Stimulated activated naive CD8-positive, alpha-beta T cell treated with anti-CD3 and anti-CD28 coated beads, Interleukin-15, amount 100 ng/mL, for 72 hours (primary cell): ENCODE data around the gene TM7SF2.

ENCODE experiments used
- ATAC-seq: fragments of 150-1000 bp; cut with Tn5 transposase; 2 replicates; pipeline ENCODE4 v1.10.0; 2021; ENCODE audit warnings: mild to moderate bottlenecking, moderate library complexity
- DNase-seq, 2 donors: peaks; one replicate each; pipeline ENCODE4 v3.0.0; 2021 to 2022
- H3K27ac Mint-ChIP-seq, 2 donors: one replicate each; pipeline ENCODE4 v1.8.0; 2022; ENCODE audit warnings: mild to moderate bottlenecking in 2 of 2, mixed read lengths in 2 of 2, moderate library complexity in 2 of 2
- H3K27me3 Mint-ChIP-seq: one replicate; pipeline ENCODE4 v1.8.0; 2022; ENCODE audit warnings: mixed read lengths
- H3K4me1 Mint-ChIP-seq: one replicate; pipeline ENCODE4 v1.8.0; 2022; ENCODE audit warnings: mild to moderate bottlenecking, mixed read lengths
- H3K4me3 Mint-ChIP-seq, 2 donors: one replicate each; pipeline ENCODE4 v1.8.0; 2022; ENCODE audit warnings: mild to moderate bottlenecking in 2 of 2, mixed read lengths in 2 of 2, moderate library complexity in 1 of 2
- H3K9me3 Mint-ChIP-seq, 2 donors: one replicate each; pipeline ENCODE4 v1.8.0; 2022; ENCODE audit warnings: mixed read lengths in 2 of 2

Gene TM7SF2

GRCh38 chr11:65128182-65129145 lies 16.8 kb downstream of the TM7SF2 start:
- Mint-ChIP-seq H3K27ac (peak overlapping the region in 1 of 2 donors; percentile 85), H3K4me3 (no peak overlapping the region), H3K27me3 (no peaks in the 10 kb centered on the region), H3K4me1 (peaks cover 55% of the 10 kb centered on the region), H3K9me3 (no peaks in the 10 kb centered on the region)
- ATAC-seq: no peak
- no peak for DNase-seq

GRCh38 chr11:65129649-65130441 lies 18.2 kb downstream of the TM7SF2 start:
- DNase-seq (no peak), ATAC-seq (no peak)
- H3K4me3 Mint-ChIP-seq: no peak overlapping the region
- peaks cover 49% of the 10 kb centered on the region for H3K4me1 Mint-ChIP-seq
- no peaks in the 10 kb centered on the region for H3K9me3 Mint-ChIP-seq
- no peaks in the 10 kb centered on the region for H3K27me3 Mint-ChIP-seq
- H3K27ac Mint-ChIP-seq: peak overlapping the region in 1 of 2 donors; percentile 71

GRCh38 chr11:65130631-65131416 lies 19.2 kb downstream of the TM7SF2 start:
- ATAC-seq (no peak), DNase-seq (no peak)
- peak overlapping the region in 1 of 2 donors; percentile 8 for H3K27ac Mint-ChIP-seq
- no peak overlapping the region for H3K4me3 Mint-ChIP-seq
- H3K27me3 Mint-ChIP-seq: no peaks in the 10 kb centered on the region
- H3K4me1 Mint-ChIP-seq: peaks cover 49% of the 10 kb centered on the region
- H3K9me3 Mint-ChIP-seq: no peaks in the 10 kb centered on the region

- H3K4me1 Mint-ChIP-seq: peaks cover 51% of the 10 kb centered on the region
- no peaks in the 10 kb centered on the region for H3K9me3 Mint-ChIP-seq
- no peak for ATAC-seq
- no peak for DNase-seq
- H3K4me3 Mint-ChIP-seq: no peak overlapping the region
- no peak overlapping the region for H3K27ac Mint-ChIP-seq
- no peaks in the 10 kb centered on the region for H3K27me3 Mint-ChIP-seq
These were observed 19.7 kb downstream of the TM7SF2 start for GRCh38 chr11:65131417-65131776.

- Mint-ChIP-seq H3K9me3 (no peaks in the 10 kb centered on the region), H3K4me1 (peaks cover 51% of the 10 kb centered on the region), H3K27me3 (no peaks in the 10 kb centered on the region), H3K27ac (peak overlapping the region in 1 of 2 donors; percentile 45), H3K4me3 (peak overlapping the region in 1 of 2 donors; percentile 24)
- no peak for DNase-seq
- no peak for ATAC-seq
These were observed 20.2 kb downstream of the TM7SF2 start for GRCh38 chr11:65131895-65132237.

- H3K4me3 Mint-ChIP-seq: peak overlapping the region; percentile 92 to 100
- H3K4me1 Mint-ChIP-seq: peaks cover 53% of the 10 kb centered on the region
- no peak for DNase-seq
- peak overlapping the region; percentile 45 to 99 for H3K27ac Mint-ChIP-seq
- no peaks in the 10 kb centered on the region for H3K27me3 Mint-ChIP-seq
- H3K9me3 Mint-ChIP-seq: no peaks in the 10 kb centered on the region
- no peak for ATAC-seq
These were observed 20.7 kb downstream of the TM7SF2 start for GRCh38 chr11:65132238-65132987.

GRCh38 chr11:65132988-65133700 lies 21.5 kb downstream of the TM7SF2 start:
- Mint-ChIP-seq H3K9me3 (no peaks in the 10 kb centered on the region), H3K4me1 (peaks cover 56% of the 10 kb centered on the region), H3K4me3 (peak overlapping the region; percentile 92 to 100), H3K27me3 (no peaks in the 10 kb centered on the region), H3K27ac (peak overlapping the region; percentile 99 to 100)
- DNase-seq (peak in 1 of 2 donors; percentile 51), ATAC-seq (no peak)

GRCh38 chr11:65133724-65134123 lies 22.1 kb downstream of the TM7SF2 start:
- Mint-ChIP-seq H3K4me1 (peaks cover 56% of the 10 kb centered on the region), H3K27ac (peak overlapping the region; percentile 99 to 100), H3K4me3 (peak overlapping the region; percentile 92 to 100), H3K27me3 (no peaks in the 10 kb centered on the region), H3K9me3 (no peaks in the 10 kb centered on the region)
- no peak for ATAC-seq
- DNase-seq: no peak

- no peaks in the 10 kb centered on the region for H3K9me3 Mint-ChIP-seq
- peak; percentile 89 for ATAC-seq
- peaks cover 56% of the 10 kb centered on the region for H3K4me1 Mint-ChIP-seq
- peak; percentile 89 to 91 for DNase-seq
- peak within 1 kb of the TSS; percentile 92 to 100 for H3K4me3 Mint-ChIP-seq
- H3K27me3 Mint-ChIP-seq: no peaks in the 10 kb centered on the region
- H3K27ac Mint-ChIP-seq: peak within 1 kb of the TSS; percentile 99 to 100
These were observed 22.7 kb downstream of the TM7SF2 start, which contains the start of gene SYVN1 for GRCh38 chr11:65134240-65134951. Gene SYVN1, minus strand, starts transcription at chr11:65134519. Its CDS starts 918 bp downstream, at chr11:65133601.

GRCh38 chr11:65134952-65135632 lies 23.4 kb downstream of the TM7SF2 start:
- DNase-seq: peak; percentile 83 to 88
- H3K9me3 Mint-ChIP-seq: no peaks in the 10 kb centered on the region
- H3K27me3 Mint-ChIP-seq: no peaks in the 10 kb centered on the region
- H3K4me3 Mint-ChIP-seq: peak overlapping the region; percentile 92 to 100
- ATAC-seq: peak; percentile 93
- H3K27ac Mint-ChIP-seq: peak overlapping the region; percentile 99 to 100
- H3K4me1 Mint-ChIP-seq: peaks cover 51% of the 10 kb centered on the region

GRCh38 chr11:65135633-65136145 lies 24.0 kb downstream of the TM7SF2 start:
- ATAC-seq: no peak
- Mint-ChIP-seq H3K4me1 (peaks cover 49% of the 10 kb centered on the region), H3K9me3 (no peaks in the 10 kb centered on the region), H3K27ac (peak overlapping the region; percentile 99 to 100), H3K27me3 (no peaks in the 10 kb centered on the region), H3K4me3 (peak overlapping the region; percentile 92 to 100)
- DNase-seq: no peak

GRCh38 chr11:65136515-65137096 lies 24.9 kb downstream of the TM7SF2 start:
- peaks cover 42% of the 10 kb centered on the region for H3K4me1 Mint-ChIP-seq
- H3K27me3 Mint-ChIP-seq: no peaks in the 10 kb centered on the region
- ATAC-seq: no peak

More at GRCh38 chr11:65136515-65137096, 24.9 kb downstream of the TM7SF2 start:
- peak overlapping the region in 1 of 2 donors; percentile 94 for H3K27ac Mint-ChIP-seq
- no peak for DNase-seq
- no peaks in the 10 kb centered on the region for H3K9me3 Mint-ChIP-seq
- peak overlapping the region in 1 of 2 donors; percentile 89 for H3K4me3 Mint-ChIP-seq
